Uterus (tissue), 2 donors: ENCODE measurements around the gene PCYT1A.

Source experiments
- CTCF ChIP-seq, 4 experiments: fragments of 200-600 bp in 2 of 4; fragments of 450-650 bp in 2 of 4; sonication (generic) in 2 of 4; IDR thresholded peaks; one replicate each; pipeline ENCODE4 v1.5.1; 2016 to 2019; ENCODE audit warnings: antibody characterized with exemption in 4 of 4, mild to moderate bottlenecking in 2 of 4, moderate library complexity in 1 of 4
- POLR2A ChIP-seq, 2 donors: fragments of 450-650 bp; IDR thresholded peaks; one replicate each; pipeline ENCODE4 v1.6.1; 2016; ENCODE audit warnings: antibody characterized with exemption in 2 of 2, mild to moderate bottlenecking in 1 of 2, moderate library complexity in 1 of 2

GRCh38 chr3:196189566-196190347 lies 97.8 kb downstream of the PCYT1A start:
- TF ChIP-seq CTCF (IDR thresholded peaks at IDR 0.05) (no peak), POLR2A (IDR thresholded peaks at IDR 0.05) (no peak)
